ENCODE results near the gene TMEM243. TPM values are rescaled to one million over a fixed set of nuclear protein-coding genes. Genes with fewer than 3 reads are reported as not detected.

The TMEM243 gene
- total and polyA plus RNA-seq, 3 donors from 2014 or later, result 21.9 to 27.6 (median 26.3) TPM

GRCh38 chr7:87154569-87154968 is 65.0 kb downstream of the TMEM243 start:
- peaks cover 17% of the 10 kb centered on the region for H3K4me1 ChIP-seq
- H3K9me3 ChIP-seq, result no peaks in the 10 kb centered on the region
- TF ChIP-seq CTCF (IDR thresholded peaks at IDR 0.05), result no peak
- TF ChIP-seq POLR2A (IDR thresholded peaks at IDR 0.05), result no peak
- H3K27me3 ChIP-seq, result no peaks in the 10 kb centered on the region
- whole genome bisulfite sequencing, 2 donors, result 33% methylated on average over 3 of the region's 3 CpGs
- H3K27ac ChIP-seq, result no peak overlapping the region
- intact Hi-C loops (cut with DNase I; ENCODE audit: low total_unique reads), result no loop called here
- no peak overlapping the region for H3K4me3 ChIP-seq
- no peak for DNase-seq
- no peaks in the 10 kb centered on the region for H3K36me3 ChIP-seq (ENCODE audit: low read depth, missing control alignments)

GRCh38 chr7:87154166-87154565 is 65.4 kb downstream of the TMEM243 start:
- no peak for DNase-seq
- no peak overlapping the region for H3K27ac ChIP-seq
- WGBS, 2 donors, result 30 to 35% methylated on average over 2 of the region's 2 CpGs
- no peaks in the 10 kb centered on the region for H3K36me3 ChIP-seq (ENCODE audit: low read depth, missing control alignments)
- H3K9me3 ChIP-seq, result no peaks in the 10 kb centered on the region
- H3K27me3 ChIP-seq, result no peaks in the 10 kb centered on the region
- H3K4me3 ChIP-seq, result peak overlapping the region in 1 of 2 donors; percentile 83
- intact Hi-C loops (cut with DNase I; ENCODE audit: low total_unique reads), result no loop called here
- TF ChIP-seq CTCF (IDR thresholded peaks at IDR 0.05), result no peak
- no peak for TF ChIP-seq POLR2A (IDR thresholded peaks at IDR 0.05)
- H3K4me1 ChIP-seq, result peaks cover 17% of the 10 kb centered on the region

- 0 to 1% methylated on average over 25 of the region's 25 CpGs for WGBS, 2 donors
Observed at GRCh38 chr7:87152897-87153641, 66.5 kb downstream of the TMEM243 start.

GRCh38 chr7:87152112-87152896 is 67.2 kb downstream of the TMEM243 start, which contains the start of gene DMTF1:
TSS of gene DMTF1 (plus strand) at chr7:87152453. CDS start at chr7:87164942, 12,489 bp downstream.
- H3K27ac ChIP-seq, result peak within 1 kb of the TSS; percentile 96 to 98
- H3K36me3 ChIP-seq (ENCODE audit: low read depth, missing control alignments), result no peaks in the 10 kb centered on the region
- peaks cover 17% of the 10 kb centered on the region for H3K4me1 ChIP-seq
- intact Hi-C loops (cut with DNase I; ENCODE audit: low total_unique reads), result no loop called here
- TF ChIP-seq POLR2A (IDR thresholded peaks at IDR 0.05), result peak; percentile 20
- peak in 1 of 3 experiments; percentile 26 for TF ChIP-seq CTCF (IDR thresholded peaks at IDR 0.05)
- peak; percentile 96 for DNase-seq
- 1% methylated on average over 16 to 53 of the region's 71 CpGs for WGBS, 2 donors
- no peaks in the 10 kb centered on the region for H3K9me3 ChIP-seq
- H3K27me3 ChIP-seq, result no peaks in the 10 kb centered on the region
- H3K4me3 ChIP-seq, result peak within 1 kb of the TSS; percentile 83 to 90

More at GRCh38 chr7:87152897-87153641, 66.5 kb downstream of the TMEM243 start:
- Histone ChIP-seq H3K27ac (peak overlapping the region; percentile 96 to 98), H3K4me3 (peak overlapping the region; percentile 83 to 90), H3K36me3 (ENCODE audit: low read depth, missing control alignments) (no peaks in the 10 kb centered on the region), H3K9me3 (no peaks in the 10 kb centered on the region), H3K4me1 (peaks cover 17% of the 10 kb centered on the region), H3K27me3 (no peaks in the 10 kb centered on the region)
- intact Hi-C loops (cut with DNase I; ENCODE audit: low total_unique reads), result no loop called here
- peak; percentile 57 for DNase-seq
- TF ChIP-seq POLR2A (IDR thresholded peaks at IDR 0.05) (no peak), CTCF (IDR thresholded peaks at IDR 0.05) (no peak)
